ENCODE results near the gene MAP4K4. TPM values are rescaled to one million over a fixed set of nuclear protein-coding genes. Genes with fewer than 3 reads are reported as not detected.

MAP4K4 gene
- total RNA-seq, 1 experiment from 2014 or later = 136 TPM

GRCh38 chr2:101806123-101806522 is 108.6 kb downstream of the MAP4K4 start:
- Mint-ChIP-seq H3K27ac (ENCODE audit: unreplicated experiment) (peak overlapping the region; percentile 50), H3K4me1 (ENCODE audit: low read depth, unreplicated experiment) (peaks cover 52% of the 10 kb centered on the region), H3K9me3 (ENCODE audit: low read depth, unreplicated experiment) (no peaks in the 10 kb centered on the region), H3K4me3 (ENCODE audit: low read depth, unreplicated experiment) (no peak overlapping the region), H3K27me3 (ENCODE audit: unreplicated experiment) (no peaks in the 10 kb centered on the region), H3K36me3 (ENCODE audit: insufficient read depth, unreplicated experiment) (peaks cover 22% of the 10 kb centered on the region)
- no TSS peak for BruUV-seq (replicated peaks)
- peak; percentile 31 for DNase-seq
- intact Hi-C loops (cut with micrococcal nuclease; ENCODE audit: unreplicated experiment) = no loop called here
- TF ChIP-seq, protein P1, sequence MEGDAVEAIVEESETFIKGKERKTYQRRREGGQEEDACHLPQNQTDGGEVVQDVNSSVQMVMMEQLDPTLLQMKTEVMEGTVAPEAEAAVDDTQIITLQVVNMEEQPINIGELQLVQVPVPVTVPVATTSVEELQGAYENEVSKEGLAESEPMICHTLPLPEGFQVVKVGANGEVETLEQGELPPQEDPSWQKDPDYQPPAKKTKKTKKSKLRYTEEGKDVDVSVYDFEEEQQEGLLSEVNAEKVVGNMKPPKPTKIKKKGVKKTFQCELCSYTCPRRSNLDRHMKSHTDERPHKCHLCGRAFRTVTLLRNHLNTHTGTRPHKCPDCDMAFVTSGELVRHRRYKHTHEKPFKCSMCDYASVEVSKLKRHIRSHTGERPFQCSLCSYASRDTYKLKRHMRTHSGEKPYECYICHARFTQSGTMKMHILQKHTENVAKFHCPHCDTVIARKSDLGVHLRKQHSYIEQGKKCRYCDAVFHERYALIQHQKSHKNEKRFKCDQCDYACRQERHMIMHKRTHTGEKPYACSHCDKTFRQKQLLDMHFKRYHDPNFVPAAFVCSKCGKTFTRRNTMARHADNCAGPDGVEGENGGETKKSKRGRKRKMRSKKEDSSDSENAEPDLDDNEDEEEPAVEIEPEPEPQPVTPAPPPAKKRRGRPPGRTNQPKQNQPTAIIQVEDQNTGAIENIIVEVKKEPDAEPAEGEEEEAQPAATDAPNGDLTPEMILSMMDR (IDR thresholded peaks at IDR 0.05; ENCODE audit: unreplicated experiment) = no peak
- CTCF ChIA-PET = no interaction called here

GRCh38 chr2:101806701-101807100 is 109.2 kb downstream of the MAP4K4 start:
- Mint-ChIP-seq H3K4me3 (ENCODE audit: low read depth, unreplicated experiment) (no peak overlapping the region), H3K27ac (ENCODE audit: unreplicated experiment) (no peak overlapping the region), H3K9me3 (ENCODE audit: low read depth, unreplicated experiment) (no peaks in the 10 kb centered on the region), H3K27me3 (ENCODE audit: unreplicated experiment) (no peaks in the 10 kb centered on the region), H3K4me1 (ENCODE audit: low read depth, unreplicated experiment) (peaks cover 57% of the 10 kb centered on the region), H3K36me3 (ENCODE audit: insufficient read depth, unreplicated experiment) (peaks cover 26% of the 10 kb centered on the region)
- BruUV-seq (replicated peaks) = no TSS peak
- intact Hi-C loops (cut with micrococcal nuclease; ENCODE audit: unreplicated experiment) = no loop called here
- TF ChIP-seq, protein P1 (IDR thresholded peaks at IDR 0.05; ENCODE audit: unreplicated experiment) = no peak
- no peak for DNase-seq
- CTCF ChIA-PET = interaction anchor here (0.7 kb wide), 2 partner anchors 20 to 388 kb away, joined by 3 to 6 read pairs; no protein-coding TSS in a partner anchor

GRCh38 chr2:101807242-101807641 is 109.7 kb downstream of the MAP4K4 start:
- peaks cover 25% of the 10 kb centered on the region for H3K36me3 Mint-ChIP-seq (ENCODE audit: insufficient read depth, unreplicated experiment)
- H3K27ac Mint-ChIP-seq (ENCODE audit: unreplicated experiment) = peak overlapping the region; percentile 30
- CTCF ChIA-PET = interaction anchor here (0.7 kb wide), 1 partner anchor 20 kb away, joined by 6 read pairs; no protein-coding TSS in a partner anchor
- DNase-seq = no peak
- H3K4me1 Mint-ChIP-seq (ENCODE audit: low read depth, unreplicated experiment) = peaks cover 57% of the 10 kb centered on the region
- H3K4me3 Mint-ChIP-seq (ENCODE audit: low read depth, unreplicated experiment) = no peak overlapping the region
- no TSS peak for BruUV-seq (replicated peaks)
- H3K9me3 Mint-ChIP-seq (ENCODE audit: low read depth, unreplicated experiment) = no peaks in the 10 kb centered on the region
- H3K27me3 Mint-ChIP-seq (ENCODE audit: unreplicated experiment) = no peaks in the 10 kb centered on the region
- intact Hi-C loops (cut with micrococcal nuclease; ENCODE audit: unreplicated experiment) = no loop called here
- TF ChIP-seq, protein P1 (IDR thresholded peaks at IDR 0.05; ENCODE audit: unreplicated experiment) = no peak

DNA sequence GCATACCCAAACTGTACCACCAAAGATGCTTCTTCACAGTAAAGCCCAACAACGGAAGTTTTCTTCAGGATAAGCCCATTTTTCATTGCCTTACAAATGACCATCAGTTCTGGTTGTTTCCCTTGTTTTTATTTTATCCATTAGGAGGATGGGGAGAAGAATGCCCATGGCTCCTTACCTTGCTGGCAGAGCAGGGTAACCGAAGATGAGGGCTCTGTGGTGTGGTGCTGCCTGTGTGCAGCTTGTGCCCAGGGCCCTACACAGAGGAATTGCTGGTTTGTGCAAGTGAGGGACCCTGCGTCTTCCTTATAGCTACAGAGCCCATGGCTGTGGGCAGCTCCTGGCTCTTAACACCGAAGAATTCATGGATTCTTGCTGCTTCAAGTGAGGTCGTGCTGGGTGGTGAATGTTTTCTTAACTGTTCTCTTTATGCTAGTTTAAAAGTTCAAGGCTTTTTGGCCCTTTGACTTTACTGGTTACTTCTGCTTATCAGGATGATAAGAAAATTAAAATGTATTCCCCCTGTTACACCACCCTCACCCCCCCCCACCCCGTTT is 110.6 kb downstream of the MAP4K4 start:
- H3K36me3 Mint-ChIP-seq (ENCODE audit: insufficient read depth, unreplicated experiment) = peaks cover 16% of the 10 kb centered on the region
- no peak overlapping the region for H3K4me3 Mint-ChIP-seq (ENCODE audit: low read depth, unreplicated experiment)
- CTCF ChIA-PET = interaction anchor here (0.8 kb wide), 1 partner anchor 83 kb away, joined by 3 read pairs; no protein-coding TSS in a partner anchor
- H3K27ac Mint-ChIP-seq (ENCODE audit: unreplicated experiment) = no peak overlapping the region
- no peaks in the 10 kb centered on the region for H3K9me3 Mint-ChIP-seq (ENCODE audit: low read depth, unreplicated experiment)
- DNase-seq = no peak
- TF ChIP-seq, protein P1 (IDR thresholded peaks at IDR 0.05; ENCODE audit: unreplicated experiment) = no peak
- no peaks in the 10 kb centered on the region for H3K27me3 Mint-ChIP-seq (ENCODE audit: unreplicated experiment)
- no TSS peak for BruUV-seq (replicated peaks)
- peaks cover 51% of the 10 kb centered on the region for H3K4me1 Mint-ChIP-seq (ENCODE audit: low read depth, unreplicated experiment)
- intact Hi-C loops (cut with micrococcal nuclease; ENCODE audit: unreplicated experiment) = no loop called here

All from Calu3 (cell line).